GM12892 (cell line): ENCODE data around the gene ARL15.

Experiments used
- POLR2AphosphoS5 ChIP-seq: IDR thresholded peaks from 2 replicates; pipeline ENCODE4 v1.6.1; 2011; ENCODE audit warnings: low read depth, low read length, control low read depth
- TAF1 ChIP-seq: IDR thresholded peaks from 2 replicates; pipeline ENCODE4 v1.6.1; 2011; ENCODE audit warnings: low read depth, mild to moderate bottlenecking, control low read depth, low read length, borderline replicate concordance

GRCh38 chr5:53983568-53984460 is 326.6 kb downstream of the ARL15 start:
- TF ChIP-seq TAF1 (no peak), POLR2AphosphoS5 (no peak)
